HG02798 (cell line): ENCODE data around the gene PCDHGB3.
"Not testable (repeated sequence)": the region's sequence is repeated elsewhere in the genome, so short reads cannot be mapped to it uniquely, and the experiment has no call there.

Experiments
- ATAC-seq: cut with Tn5 transposase; IDR thresholded peaks from one replicate; pipeline ENCODE4 v1.9.1; 2021; ENCODE audit warnings: mild to moderate bottlenecking; ENCODE audit not compliant: unreplicated experiment, poor library complexity

The PCDHGB3 gene

GRCh38 chr5:141415275-141415618, 45.2 kb downstream of the PCDHGB3 start:
- not testable (repeated sequence) for ATAC-seq

GRCh38 chr5:141417494-141418172, 47.6 kb downstream of the PCDHGB3 start, which contains the start of gene PCDHGB7:
Gene PCDHGB7, plus strand, starts transcription at chr5:141417677. Its CDS starts 183 bp downstream, at chr5:141417860.
- ATAC-seq, result peak; percentile 80

GRCh38 chr5:141419074-141419880, 49.2 kb downstream of the PCDHGB3 start:
- ATAC-seq, result no peak

- ATAC-seq, result peak; percentile 56
These were observed 50.9 kb downstream of the PCDHGB3 start, which contains the start of gene PCDHGA11 for GRCh38 chr5:141420855-141421488. Gene PCDHGA11, plus strand, starts transcription at chr5:141421051. Its CDS starts 177 bp downstream, at chr5:141421228.

- no peak for ATAC-seq
These were observed 51.4 kb downstream of the PCDHGB3 start for GRCh38 chr5:141421489-141421855.
